SJCRH30 (cell line): Measurements from ENCODE around the gene USH2A. TPM values are rescaled to one million over a fixed set of nuclear protein-coding genes. Genes with fewer than 3 reads are reported as not detected.

Source experiments
- DNase-seq, 2 experiments: peaks; one replicate each; pipeline ENCODE4 v3.0.0-alpha.2; 2015 to 2020
- H3K27ac ChIP-seq: fragments of 250-450 bp; sonication (Bioruptor Pico); 2 replicates; pipeline ENCODE4 v1.5.1; 2020; ENCODE audit warnings: mild to moderate bottlenecking, moderate library complexity
- H3K27me3 ChIP-seq: fragments of 250-450 bp; sonication (Bioruptor Pico); 2 replicates; pipeline ENCODE4 v1.5.1; 2020; ENCODE audit warnings: mild to moderate bottlenecking, moderate library complexity
- H3K36me3 ChIP-seq: fragments of 250-450 bp; sonication (Bioruptor Pico); 2 replicates; pipeline ENCODE4 v1.5.1; 2020; ENCODE audit warnings: mild to moderate bottlenecking, moderate library complexity
- H3K4me1 ChIP-seq: fragments of 250-450 bp; sonication (Bioruptor Pico); 2 replicates; pipeline ENCODE4 v1.5.1; 2020; ENCODE audit warnings: mild to moderate bottlenecking, moderate library complexity
- H3K4me3 ChIP-seq: fragments of 250-450 bp; sonication (Bioruptor Pico); 2 replicates; pipeline ENCODE4 v1.5.1; 2020; ENCODE audit warnings: mild to moderate bottlenecking, moderate library complexity
- H3K9me3 ChIP-seq: fragments of 250-450 bp; sonication (Bioruptor Pico); replicated peaks from 2 replicates; pipeline ENCODE4 v1.5.1; 2020; ENCODE audit warnings: mild to moderate bottlenecking, moderate library complexity
- total RNA-seq: library from RNA; depleted of rRNA; stranded (reverse); fragments of >200 nt; shearing (Covaris generic); gene quantifications from 2 replicates; pipeline ENCODE4 v1.2.3, GENCODE V29; 2014

USH2A gene
- total RNA-seq, 1 experiment from 2014 or later: 0.02 TPM

- Histone ChIP-seq H3K36me3 (no peaks in the 10 kb centered on the region; the same call in 1 of the 2 replicates), H3K27me3 (no peaks in the 10 kb centered on the region), H3K4me1 (no peaks in the 10 kb centered on the region), H3K9me3 (no peaks in the 10 kb centered on the region), H3K27ac (no peak overlapping the region), H3K4me3 (no peak overlapping the region)
- no peak for DNase-seq
These were observed 643.1 kb downstream of the USH2A start for GRCh38 chr1:215780139-215780538.

GRCh38 chr1:215779729-215780128 is 643.5 kb downstream of the USH2A start:
- H3K4me1 ChIP-seq: no peaks in the 10 kb centered on the region
- no peaks in the 10 kb centered on the region for H3K9me3 ChIP-seq
- DNase-seq: no peak
- no peak overlapping the region for H3K27ac ChIP-seq
- H3K4me3 ChIP-seq: no peak overlapping the region
- no peaks in the 10 kb centered on the region for H3K27me3 ChIP-seq
- no peaks in the 10 kb centered on the region; the same call in 1 of the 2 replicates for H3K36me3 ChIP-seq

GRCh38 chr1:215777370-215777925 is 645.8 kb downstream of the USH2A start:
- no peak overlapping the region for H3K27ac ChIP-seq
- H3K9me3 ChIP-seq: no peaks in the 10 kb centered on the region
- no peaks in the 10 kb centered on the region for H3K4me1 ChIP-seq
- H3K36me3 ChIP-seq: no peaks in the 10 kb centered on the region
- H3K27me3 ChIP-seq: no peaks in the 10 kb centered on the region
- H3K4me3 ChIP-seq: no peak overlapping the region
- no peak for DNase-seq

- no peak for DNase-seq
- Histone ChIP-seq H3K36me3 (no peaks in the 10 kb centered on the region), H3K4me3 (no peak overlapping the region), H3K4me1 (no peaks in the 10 kb centered on the region), H3K27me3 (no peaks in the 10 kb centered on the region), H3K27ac (no peak overlapping the region), H3K9me3 (no peaks in the 10 kb centered on the region)
These were observed 646.9 kb downstream of the USH2A start for GRCh38 chr1:215776336-215776735.

GRCh38 chr1:215772151-215772550 is 651.1 kb downstream of the USH2A start:
- no peaks in the 10 kb centered on the region for H3K9me3 ChIP-seq
- no peak overlapping the region for H3K27ac ChIP-seq
- no peak for DNase-seq
- H3K27me3 ChIP-seq: no peaks in the 10 kb centered on the region
- no peaks in the 10 kb centered on the region for H3K36me3 ChIP-seq
- H3K4me1 ChIP-seq: no peaks in the 10 kb centered on the region
- no peak overlapping the region for H3K4me3 ChIP-seq

GRCh38 chr1:215768303-215768702 is 654.9 kb downstream of the USH2A start:
- H3K4me1 ChIP-seq: no peaks in the 10 kb centered on the region
- no peak overlapping the region for H3K4me3 ChIP-seq
- no peaks in the 10 kb centered on the region for H3K27me3 ChIP-seq
- H3K36me3 ChIP-seq: no peaks in the 10 kb centered on the region
- no peak for DNase-seq
- H3K27ac ChIP-seq: no peak overlapping the region
- H3K9me3 ChIP-seq: no peaks in the 10 kb centered on the region

- Histone ChIP-seq H3K9me3 (no peaks in the 10 kb centered on the region), H3K27me3 (no peaks in the 10 kb centered on the region), H3K4me1 (no peaks in the 10 kb centered on the region), H3K36me3 (no peaks in the 10 kb centered on the region), H3K27ac (no peak overlapping the region), H3K4me3 (no peak overlapping the region)
- no peak for DNase-seq
These were observed 655.5 kb downstream of the USH2A start for GRCh38 chr1:215767761-215768160.

GRCh38 chr1:215766521-215766920 is 656.7 kb downstream of the USH2A start:
- Histone ChIP-seq H3K9me3 (no peaks in the 10 kb centered on the region), H3K4me3 (no peak overlapping the region), H3K36me3 (no peaks in the 10 kb centered on the region), H3K4me1 (no peaks in the 10 kb centered on the region), H3K27ac (no peak overlapping the region), H3K27me3 (no peaks in the 10 kb centered on the region)
- DNase-seq: no peak

GRCh38 chr1:215765833-215766232 is 657.4 kb downstream of the USH2A start:
- no peak for DNase-seq

GRCh38 chr1:215761446-215761845 is 661.8 kb downstream of the USH2A start:
- no peaks in the 10 kb centered on the region for H3K9me3 ChIP-seq
- no peaks in the 10 kb centered on the region for H3K36me3 ChIP-seq
- H3K27ac ChIP-seq: no peak overlapping the region
- DNase-seq: no peak
- no peaks in the 10 kb centered on the region for H3K4me1 ChIP-seq
- no peak overlapping the region for H3K4me3 ChIP-seq
- H3K27me3 ChIP-seq: 0 out of 2 replicates have a peak, but pooled peaks cover 3% of the 10 kb centered on the region

More at GRCh38 chr1:215765833-215766232, 657.4 kb downstream of the USH2A start:
- H3K4me1 ChIP-seq: no peaks in the 10 kb centered on the region
- no peak overlapping the region for H3K4me3 ChIP-seq
- no peaks in the 10 kb centered on the region for H3K27me3 ChIP-seq
- no peak overlapping the region for H3K27ac ChIP-seq
- H3K9me3 ChIP-seq: no peaks in the 10 kb centered on the region
- H3K36me3 ChIP-seq: no peaks in the 10 kb centered on the region

GRCh38 chr1:215754112-215754511 is 669.1 kb downstream of the USH2A start:
- Histone ChIP-seq H3K27ac (no peak overlapping the region), H3K36me3 (no peaks in the 10 kb centered on the region), H3K27me3 (0 out of 2 replicates have a peak, but pooled peaks cover 3% of the 10 kb centered on the region), H3K4me1 (no peaks in the 10 kb centered on the region), H3K9me3 (no peaks in the 10 kb centered on the region), H3K4me3 (no peak overlapping the region)
- no peak for DNase-seq

GRCh38 chr1:215749414-215749813 is 673.8 kb downstream of the USH2A start:
- Histone ChIP-seq H3K4me3 (no peak overlapping the region), H3K4me1 (no peaks in the 10 kb centered on the region), H3K9me3 (no peaks in the 10 kb centered on the region), H3K27ac (no peak overlapping the region), H3K27me3 (no peaks in the 10 kb centered on the region), H3K36me3 (no peaks in the 10 kb centered on the region)
- no peak for DNase-seq

- no peaks in the 10 kb centered on the region for H3K4me1 ChIP-seq
- no peaks in the 10 kb centered on the region for H3K27me3 ChIP-seq
- no peak overlapping the region for H3K4me3 ChIP-seq
- no peak for DNase-seq
- no peak overlapping the region for H3K27ac ChIP-seq
- H3K9me3 ChIP-seq: no peaks in the 10 kb centered on the region
- no peaks in the 10 kb centered on the region for H3K36me3 ChIP-seq
These were observed 674.8 kb downstream of the USH2A start for GRCh38 chr1:215748431-215748830.

- Histone ChIP-seq H3K9me3 (no peaks in the 10 kb centered on the region), H3K4me3 (no peak overlapping the region), H3K27ac (no peak overlapping the region), H3K36me3 (no peaks in the 10 kb centered on the region), H3K4me1 (no peaks in the 10 kb centered on the region), H3K27me3 (no peaks in the 10 kb centered on the region)
- no peak for DNase-seq
These were observed 678.8 kb downstream of the USH2A start for GRCh38 chr1:215744419-215744818.

- no peaks in the 10 kb centered on the region for H3K9me3 ChIP-seq
- no peaks in the 10 kb centered on the region for H3K36me3 ChIP-seq
- no peak for DNase-seq
- H3K4me1 ChIP-seq: no peaks in the 10 kb centered on the region
- no peak overlapping the region for H3K27ac ChIP-seq
- H3K4me3 ChIP-seq: no peak overlapping the region
- peaks cover 7% of the 10 kb centered on the region; the same call in 1 of the 2 replicates for H3K27me3 ChIP-seq
These were observed 684.2 kb downstream of the USH2A start for GRCh38 chr1:215739025-215739424.

- no peak for DNase-seq
- Histone ChIP-seq H3K4me1 (no peaks in the 10 kb centered on the region), H3K27me3 (peaks cover 7% of the 10 kb centered on the region; the same call in 1 of the 2 replicates), H3K9me3 (no peaks in the 10 kb centered on the region), H3K36me3 (no peaks in the 10 kb centered on the region), H3K4me3 (no peak overlapping the region), H3K27ac (no peak overlapping the region)
These were observed 691.5 kb downstream of the USH2A start for GRCh38 chr1:215731699-215732098.
